Measurements from ENCODE around the gene PFDN6. TPM values are rescaled to one million over a fixed set of nuclear protein-coding genes. Genes with fewer than 3 reads are reported as not detected.
A peak's percentile ranks its signal among the peaks of the same experiment; 100 is the strongest.

The PFDN6 gene
- total and polyA plus RNA-seq, 9 of the 15 experiments (the other 6 are each of a cell fraction or from before 2014, with no cell fraction given), result 6.8 to 475 (median 216) TPM

DNA sequence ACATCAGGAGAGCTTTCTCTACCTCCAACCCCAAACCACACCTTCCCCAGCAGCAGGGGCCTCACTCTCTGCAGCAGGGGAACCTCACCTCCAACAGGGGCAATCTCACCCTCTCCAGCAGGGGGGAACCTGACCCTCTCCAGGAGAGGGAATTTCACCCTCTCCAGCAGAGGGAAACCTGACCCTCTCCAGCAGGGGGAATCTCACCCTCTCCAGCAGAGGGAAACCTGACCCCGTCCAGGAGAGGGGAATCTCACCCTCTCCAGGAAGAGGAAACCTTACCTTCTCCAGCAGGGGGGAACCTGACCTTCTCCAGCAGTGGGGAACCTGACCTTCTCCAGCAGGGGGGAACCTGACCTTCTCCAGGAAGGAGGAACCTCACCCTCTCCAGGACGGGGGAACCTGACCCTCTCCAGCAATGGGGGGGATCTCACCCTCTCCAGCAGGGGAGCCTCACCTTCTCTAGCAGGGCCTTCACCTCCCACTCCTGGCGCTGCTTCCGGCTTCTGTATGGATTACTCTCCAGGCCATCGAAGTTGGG lies 9.4 kb upstream of the PFDN6 start (continued):
- TF ChIP-seq, protein P1, sequence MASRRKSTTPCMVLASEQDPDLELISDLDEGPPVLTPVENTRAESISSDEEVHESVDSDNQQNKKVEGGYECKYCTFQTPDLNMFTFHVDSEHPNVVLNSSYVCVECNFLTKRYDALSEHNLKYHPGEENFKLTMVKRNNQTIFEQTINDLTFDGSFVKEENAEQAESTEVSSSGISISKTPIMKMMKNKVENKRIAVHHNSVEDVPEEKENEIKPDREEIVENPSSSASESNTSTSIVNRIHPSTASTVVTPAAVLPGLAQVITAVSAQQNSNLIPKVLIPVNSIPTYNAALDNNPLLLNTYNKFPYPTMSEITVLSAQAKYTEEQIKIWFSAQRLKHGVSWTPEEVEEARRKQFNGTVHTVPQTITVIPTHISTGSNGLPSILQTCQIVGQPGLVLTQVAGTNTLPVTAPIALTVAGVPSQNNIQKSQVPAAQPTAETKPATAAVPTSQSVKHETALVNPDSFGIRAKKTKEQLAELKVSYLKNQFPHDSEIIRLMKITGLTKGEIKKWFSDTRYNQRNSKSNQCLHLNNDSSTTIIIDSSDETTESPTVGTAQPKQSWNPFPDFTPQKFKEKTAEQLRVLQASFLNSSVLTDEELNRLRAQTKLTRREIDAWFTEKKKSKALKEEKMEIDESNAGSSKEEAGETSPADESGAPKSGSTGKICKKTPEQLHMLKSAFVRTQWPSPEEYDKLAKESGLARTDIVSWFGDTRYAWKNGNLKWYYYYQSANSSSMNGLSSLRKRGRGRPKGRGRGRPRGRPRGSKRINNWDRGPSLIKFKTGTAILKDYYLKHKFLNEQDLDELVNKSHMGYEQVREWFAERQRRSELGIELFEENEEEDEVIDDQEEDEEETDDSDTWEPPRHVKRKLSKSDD (conservative IDR thresholded peaks at IDR 0.05; ENCODE audit: low read length), result 0 out of 2 replicates have a peak, but pooled peaks have one; percentile 56
- TF ChIP-seq MCM7 (IDR thresholded peaks at IDR 0.05) (no peak), CBFB (CRISPR knock-in tag; IDR thresholded peaks at IDR 0.05) (no peak), ATF1 (CRISPR knock-in tag; IDR thresholded peaks at IDR 0.05) (no peak), ATF1 (tag; IDR thresholded peaks at IDR 0.05) (no peak), ZNF644 (tag; IDR thresholded peaks at IDR 0.05; ENCODE audit: low read depth) (no peak), SMARCE1 (IDR thresholded peaks at IDR 0.05) (no peak), ARID3A (IDR thresholded peaks at IDR 0.05; ENCODE audit: borderline replicate concordance, low read depth, low read length) (0 out of 2 replicates have a peak, but pooled peaks have one; percentile 16), ZNF444 (CRISPR knock-in tag; IDR thresholded peaks at IDR 0.05) (no peak), RBM22 (IDR thresholded peaks at IDR 0.05; ENCODE audit: low read depth, low read length, poor library complexity, severe bottlenecking) (no peak), TRIM28 (IDR thresholded peaks at IDR 0.05) (no peak), SRF (CRISPR knock-in tag; IDR thresholded peaks at IDR 0.05) (peak in 1 of 2 experiments; percentile 68; a peak in 1 of 4 replicates), ZNF655 (CRISPR knock-in tag; IDR thresholded peaks at IDR 0.05) (no peak), ZNF77 (CRISPR knock-in tag; IDR thresholded peaks at IDR 0.05) (no peak), HDAC3 (IDR thresholded peaks at IDR 0.05; ENCODE audit: borderline replicate concordance, partially characterized antibody) (no peak), ZNF561 (CRISPR knock-in tag; conservative IDR thresholded peaks at IDR 0.05) (no peak)
- TF ChIP-seq, protein P2, sequence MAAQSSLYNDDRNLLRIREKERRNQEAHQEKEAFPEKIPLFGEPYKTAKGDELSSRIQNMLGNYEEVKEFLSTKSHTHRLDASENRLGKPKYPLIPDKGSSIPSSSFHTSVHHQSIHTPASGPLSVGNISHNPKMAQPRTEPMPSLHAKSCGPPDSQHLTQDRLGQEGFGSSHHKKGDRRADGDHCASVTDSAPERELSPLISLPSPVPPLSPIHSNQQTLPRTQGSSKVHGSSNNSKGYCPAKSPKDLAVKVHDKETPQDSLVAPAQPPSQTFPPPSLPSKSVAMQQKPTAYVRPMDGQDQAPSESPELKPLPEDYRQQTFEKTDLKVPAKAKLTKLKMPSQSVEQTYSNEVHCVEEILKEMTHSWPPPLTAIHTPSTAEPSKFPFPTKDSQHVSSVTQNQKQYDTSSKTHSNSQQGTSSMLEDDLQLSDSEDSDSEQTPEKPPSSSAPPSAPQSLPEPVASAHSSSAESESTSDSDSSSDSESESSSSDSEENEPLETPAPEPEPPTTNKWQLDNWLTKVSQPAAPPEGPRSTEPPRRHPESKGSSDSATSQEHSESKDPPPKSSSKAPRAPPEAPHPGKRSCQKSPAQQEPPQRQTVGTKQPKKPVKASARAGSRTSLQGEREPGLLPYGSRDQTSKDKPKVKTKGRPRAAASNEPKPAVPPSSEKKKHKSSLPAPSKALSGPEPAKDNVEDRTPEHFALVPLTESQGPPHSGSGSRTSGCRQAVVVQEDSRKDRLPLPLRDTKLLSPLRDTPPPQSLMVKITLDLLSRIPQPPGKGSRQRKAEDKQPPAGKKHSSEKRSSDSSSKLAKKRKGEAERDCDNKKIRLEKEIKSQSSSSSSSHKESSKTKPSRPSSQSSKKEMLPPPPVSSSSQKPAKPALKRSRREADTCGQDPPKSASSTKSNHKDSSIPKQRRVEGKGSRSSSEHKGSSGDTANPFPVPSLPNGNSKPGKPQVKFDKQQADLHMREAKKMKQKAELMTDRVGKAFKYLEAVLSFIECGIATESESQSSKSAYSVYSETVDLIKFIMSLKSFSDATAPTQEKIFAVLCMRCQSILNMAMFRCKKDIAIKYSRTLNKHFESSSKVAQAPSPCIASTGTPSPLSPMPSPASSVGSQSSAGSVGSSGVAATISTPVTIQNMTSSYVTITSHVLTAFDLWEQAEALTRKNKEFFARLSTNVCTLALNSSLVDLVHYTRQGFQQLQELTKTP (IDR thresholded peaks at IDR 0.05; ENCODE audit: low read depth in 1 of 2, partially characterized antibody in 2 of 2), result peak in 1 of 2 experiments; percentile 38
- TF ChIP-seq, protein P3, sequence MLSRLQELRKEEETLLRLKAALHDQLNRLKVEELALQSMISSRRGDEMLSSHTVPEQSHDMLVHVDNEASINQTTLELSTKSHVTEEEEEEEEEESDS (CRISPR knock-in tag; IDR thresholded peaks at IDR 0.05), result no peak

All from K562 (cell line).